HepG2 (cell line): ENCODE measurements around the gene TBC1D22A. TPM values are rescaled to one million over a fixed set of nuclear protein-coding genes. Genes with fewer than 3 reads are reported as not detected.

ENCODE experiments used
- AGO2 ChIP-seq: fragments of 200-400 bp; formaldehyde crosslinking; optimal IDR thresholded peaks from 2 replicates; pipeline ENCODE3; 2017; ENCODE audit warnings: mild to moderate bottlenecking, low read depth, low read length, moderate library complexity
- FOXK2 ChIP-seq: fragments of 450-650 bp; IDR thresholded peaks from 2 replicates; pipeline ENCODE4 v1.6.1; 2016
- HES4 ChIP-seq: sonication (generic); formaldehyde crosslinking; IDR thresholded peaks from 2 replicates; pipeline ENCODE4 v1.9.0; 2021; ENCODE audit warnings: mild to moderate bottlenecking, missing genetic modification reagents, borderline replicate concordance
- HNRNPK ChIP-seq: fragments of 200-400 bp; formaldehyde crosslinking; IDR thresholded peaks from 2 replicates; pipeline ENCODE4 v1.6.1; 2018; ENCODE audit warnings: low read length, low read depth, moderate library complexity, mild to moderate bottlenecking; ENCODE audit not compliant: poor library complexity, severe bottlenecking
- HOXA9 ChIP-seq: sonication (generic); formaldehyde crosslinking; IDR thresholded peaks from 2 replicates; pipeline ENCODE4 v1.8.1; 2022; ENCODE audit warnings: missing genetic modification reagents, mild to moderate bottlenecking, moderate library complexity, borderline replicate concordance
- KLF9 ChIP-seq: IDR thresholded peaks from 2 replicates; pipeline ENCODE4 v1.6.1; 2016; ENCODE audit warnings: low read depth
- MTA3 ChIP-seq: sonication (generic); formaldehyde crosslinking; IDR thresholded peaks from 2 replicates; pipeline ENCODE4 v1.4.0; 2020; ENCODE audit warnings: missing genetic modification reagents
- PHF21A ChIP-seq: sonication (generic); formaldehyde crosslinking; IDR thresholded peaks from 2 replicates; pipeline ENCODE4 v1.5.0; 2020; ENCODE audit warnings: mild to moderate bottlenecking, missing genetic modification reagents
- PHF8 ChIP-seq: sonication (generic); formaldehyde crosslinking; IDR thresholded peaks from 2 replicates; pipeline ENCODE4 v1.5.0; 2020; ENCODE audit warnings: missing genetic modification reagents
- POGZ ChIP-seq: sonication (generic); formaldehyde crosslinking; IDR thresholded peaks from 2 replicates; pipeline ENCODE4 v1.4.0; 2020; ENCODE audit warnings: mild to moderate bottlenecking, missing genetic modification reagents
- RFX1 ChIP-seq: fragments of 450-650 bp; IDR thresholded peaks from 2 replicates; pipeline ENCODE4 v1.6.1; 2017
- SMAD3 ChIP-seq: sonication (generic); formaldehyde crosslinking; IDR thresholded peaks from 2 replicates; pipeline ENCODE4 v1.4.0; 2020; ENCODE audit warnings: missing genetic modification reagents
- SP2 ChIP-seq: sonication (generic); formaldehyde crosslinking; IDR thresholded peaks from 2 replicates; pipeline ENCODE4 v1.5.1; 2020; ENCODE audit warnings: mild to moderate bottlenecking, missing genetic modification reagents
- TAF1 ChIP-seq: sonication (generic); formaldehyde crosslinking; IDR thresholded peaks from 2 replicates; pipeline ENCODE4 v1.4.0; 2020; ENCODE audit warnings: missing genetic modification reagents
- ZFX ChIP-seq: sonication (generic); formaldehyde crosslinking; IDR thresholded peaks from 2 replicates; pipeline ENCODE4 v1.4.0; 2020; ENCODE audit warnings: mild to moderate bottlenecking, low read depth, missing genetic modification reagents, moderate library complexity
- ZNF225 ChIP-seq: sonication (generic); formaldehyde crosslinking; IDR thresholded peaks from 2 replicates; pipeline ENCODE4 v1.4.0; 2020; ENCODE audit warnings: mild to moderate bottlenecking, missing genetic modification reagents
- ZNF501 ChIP-seq: sonication (generic); formaldehyde crosslinking; IDR thresholded peaks from 2 replicates; pipeline ENCODE4 v1.5.1; 2020; ENCODE audit warnings: mild to moderate bottlenecking, moderate library complexity, missing genetic modification reagents
- ZNF572 ChIP-seq: sonication (generic); formaldehyde crosslinking; IDR thresholded peaks from 2 replicates; pipeline ENCODE4 v1.5.1; 2020; ENCODE audit warnings: mild to moderate bottlenecking, missing genetic modification reagents
- ZNF644 ChIP-seq: IDR thresholded peaks from 2 replicates; pipeline ENCODE4 v1.6.1; 2016; ENCODE audit warnings: low read depth
- ZNF749 ChIP-seq: sonication (generic); formaldehyde crosslinking; IDR thresholded peaks from 2 replicates; pipeline ENCODE4 v1.8.0; 2022; ENCODE audit warnings: mild to moderate bottlenecking, missing genetic modification reagents, moderate library complexity, borderline replicate concordance
- ZNF792 ChIP-seq: IDR thresholded peaks from 2 replicates; pipeline ENCODE4 v1.6.1; 2016
- ZNF883 ChIP-seq: sonication (generic); formaldehyde crosslinking; IDR thresholded peaks from 2 replicates; pipeline ENCODE4 v1.5.1; 2020; ENCODE audit warnings: mild to moderate bottlenecking, missing genetic modification reagents; ENCODE audit errors: not compliant biosample characterization
- ZSCAN9 ChIP-seq: IDR thresholded peaks from 2 replicates; pipeline ENCODE4 v1.6.1; 2016; ENCODE audit warnings: borderline replicate concordance
- polyA plus RNA-seq, 8 experiments: library from polyadenylated mRNA; depleted of rRNA in 3 of 8; stranded (reverse) in 7 of 8; unstranded in 1 of 8; fragments of >200 nt; fragmentation: Illumina TruSeq in 4 of 8; extraction: Trizol in 4 of 8; gene quantifications; 2 replicates each; pipeline versions ENCODE4 v1.2.1 to v1.2.3, GENCODE V29; 2011 to 2016; ENCODE audit warnings: low read depth in 4 of 8, missing spikeins in 1 of 8, mixed read lengths in 1 of 8; ENCODE audit not compliant: insufficient read depth in 1 of 8
- total RNA-seq, 5 experiments: library from RNA; depleted of rRNA; stranded (reverse); fragments of >200 nt; fragmentation: Illumina TruSeq; extraction: Trizol; gene quantifications; 2 replicates each; pipeline ENCODE4 v1.2.3, GENCODE V29; 2016; ENCODE audit warnings: low read depth in 1 of 5
- TF ChIP-seq, protein P1 (sequence below): sonication (generic); formaldehyde crosslinking; IDR thresholded peaks from 2 replicates; pipeline ENCODE4 v1.4.0; 2020; ENCODE audit warnings: missing genetic modification reagents
- TF ChIP-seq, protein P2 (sequence below): sonication (generic); formaldehyde crosslinking; IDR thresholded peaks from 2 replicates; pipeline ENCODE4 v1.8.1; 2022; ENCODE audit warnings: mild to moderate bottlenecking, missing genetic modification reagents
- TF ChIP-seq, protein P3 (sequence below): IDR thresholded peaks from 2 replicates; pipeline ENCODE4 v1.6.1; 2016
- TF ChIP-seq, protein P4 (sequence below): IDR thresholded peaks from 2 replicates; pipeline ENCODE4 v1.6.1; 2016; ENCODE audit warnings: missing biosample characterization, missing genetic modification reagents, low read depth
- TF ChIP-seq, protein P5 (sequence below): sonication (generic); formaldehyde crosslinking; IDR thresholded peaks from 2 replicates; pipeline ENCODE4 v1.5.0; 2020; ENCODE audit warnings: missing genetic modification reagents

The TBC1D22A gene
- total and polyA plus RNA-seq, 2 of the 13 experiments (the other 11 are each of a cell fraction or from before 2014, with no cell fraction given): 17.3 to 18.0 TPM

DNA sequence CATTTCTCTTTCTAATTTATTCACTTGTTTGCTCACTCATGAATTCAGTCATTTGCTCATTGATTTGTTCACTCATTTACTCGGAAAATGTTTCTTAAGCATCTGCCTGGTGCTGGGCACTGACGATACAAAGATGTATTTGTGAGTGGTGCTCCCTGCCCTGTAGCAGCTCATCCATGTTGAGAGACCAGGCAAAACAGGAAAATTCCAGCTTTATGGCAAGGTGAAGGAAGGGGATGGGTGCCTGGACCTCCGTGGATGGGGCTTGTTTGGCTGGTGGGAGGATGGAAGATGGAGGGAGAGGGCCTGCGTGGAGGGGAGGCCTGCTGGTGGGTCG is 53.1 kb downstream of the TBC1D22A start (continued):
- TF ChIP-seq, protein P1, sequence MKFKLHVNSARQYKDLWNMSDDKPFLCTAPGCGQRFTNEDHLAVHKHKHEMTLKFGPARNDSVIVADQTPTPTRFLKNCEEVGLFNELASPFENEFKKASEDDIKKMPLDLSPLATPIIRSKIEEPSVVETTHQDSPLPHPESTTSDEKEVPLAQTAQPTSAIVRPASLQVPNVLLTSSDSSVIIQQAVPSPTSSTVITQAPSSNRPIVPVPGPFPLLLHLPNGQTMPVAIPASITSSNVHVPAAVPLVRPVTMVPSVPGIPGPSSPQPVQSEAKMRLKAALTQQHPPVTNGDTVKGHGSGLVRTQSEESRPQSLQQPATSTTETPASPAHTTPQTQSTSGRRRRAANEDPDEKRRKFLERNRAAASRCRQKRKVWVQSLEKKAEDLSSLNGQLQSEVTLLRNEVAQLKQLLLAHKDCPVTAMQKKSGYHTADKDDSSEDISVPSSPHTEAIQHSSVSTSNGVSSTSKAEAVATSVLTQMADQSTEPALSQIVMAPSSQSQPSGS: no peak
- TF ChIP-seq HOXA9 (CRISPR knock-in tag) (no peak), ZNF792 (CRISPR knock-in tag) (no peak), MTA3 (no peak), ZNF572 (CRISPR knock-in tag) (0 out of 2 replicates have a peak, but pooled peaks have one; percentile 52), POGZ (no peak), ZNF225 (no peak), PHF21A (CRISPR knock-in tag) (no peak), SP2 (CRISPR knock-in tag) (0 out of 2 replicates have a peak, but pooled peaks have one; percentile 25), ZNF883 (no peak), ZSCAN9 (no peak), ZNF749 (CRISPR knock-in tag) (no peak), HNRNPK (no peak), RFX1 (no peak), FOXK2 (no peak), ZFX (CRISPR knock-in tag) (0 out of 2 replicates have a peak, but pooled peaks have one; percentile 19), ZNF644 (CRISPR knock-in tag) (no peak), SMAD3 (CRISPR knock-in tag) (no peak), HES4 (CRISPR knock-in tag) (no peak), ZNF501 (0 out of 2 replicates have a peak, but pooled peaks have one; percentile 31), TAF1 (CRISPR knock-in tag) (peak; percentile 39; the same call in 1 of the 2 replicates), PHF8 (CRISPR knock-in tag) (0 out of 2 replicates have a peak, but pooled peaks have one; percentile 10), KLF9 (CRISPR knock-in tag) (no peak), AGO2 (no peak)
- TF ChIP-seq, protein P2, sequence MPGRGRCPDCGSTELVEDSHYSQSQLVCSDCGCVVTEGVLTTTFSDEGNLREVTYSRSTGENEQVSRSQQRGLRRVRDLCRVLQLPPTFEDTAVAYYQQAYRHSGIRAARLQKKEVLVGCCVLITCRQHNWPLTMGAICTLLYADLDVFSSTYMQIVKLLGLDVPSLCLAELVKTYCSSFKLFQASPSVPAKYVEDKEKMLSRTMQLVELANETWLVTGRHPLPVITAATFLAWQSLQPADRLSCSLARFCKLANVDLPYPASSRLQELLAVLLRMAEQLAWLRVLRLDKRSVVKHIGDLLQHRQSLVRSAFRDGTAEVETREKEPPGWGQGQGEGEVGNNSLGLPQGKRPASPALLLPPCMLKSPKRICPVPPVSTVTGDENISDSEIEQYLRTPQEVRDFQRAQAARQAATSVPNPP (CRISPR knock-in tag): no peak
- TF ChIP-seq, protein P3, sequence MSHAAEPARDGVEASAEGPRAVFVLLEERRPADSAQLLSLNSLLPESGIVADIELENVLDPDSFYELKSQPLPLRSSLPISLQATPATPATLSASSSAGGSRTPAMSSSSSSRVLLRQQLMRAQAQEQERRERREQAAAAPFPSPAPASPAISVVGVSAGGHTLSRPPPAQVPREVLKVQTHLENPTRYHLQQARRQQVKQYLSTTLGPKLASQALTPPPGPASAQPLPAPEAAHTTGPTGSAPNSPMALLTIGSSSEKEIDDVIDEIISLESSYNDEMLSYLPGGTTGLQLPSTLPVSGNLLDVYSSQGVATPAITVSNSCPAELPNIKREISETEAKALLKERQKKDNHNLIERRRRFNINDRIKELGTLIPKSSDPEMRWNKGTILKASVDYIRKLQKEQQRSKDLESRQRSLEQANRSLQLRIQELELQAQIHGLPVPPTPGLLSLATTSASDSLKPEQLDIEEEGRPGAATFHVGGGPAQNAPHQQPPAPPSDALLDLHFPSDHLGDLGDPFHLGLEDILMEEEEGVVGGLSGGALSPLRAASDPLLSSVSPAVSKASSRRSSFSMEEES: no peak
- TF ChIP-seq, protein P4, sequence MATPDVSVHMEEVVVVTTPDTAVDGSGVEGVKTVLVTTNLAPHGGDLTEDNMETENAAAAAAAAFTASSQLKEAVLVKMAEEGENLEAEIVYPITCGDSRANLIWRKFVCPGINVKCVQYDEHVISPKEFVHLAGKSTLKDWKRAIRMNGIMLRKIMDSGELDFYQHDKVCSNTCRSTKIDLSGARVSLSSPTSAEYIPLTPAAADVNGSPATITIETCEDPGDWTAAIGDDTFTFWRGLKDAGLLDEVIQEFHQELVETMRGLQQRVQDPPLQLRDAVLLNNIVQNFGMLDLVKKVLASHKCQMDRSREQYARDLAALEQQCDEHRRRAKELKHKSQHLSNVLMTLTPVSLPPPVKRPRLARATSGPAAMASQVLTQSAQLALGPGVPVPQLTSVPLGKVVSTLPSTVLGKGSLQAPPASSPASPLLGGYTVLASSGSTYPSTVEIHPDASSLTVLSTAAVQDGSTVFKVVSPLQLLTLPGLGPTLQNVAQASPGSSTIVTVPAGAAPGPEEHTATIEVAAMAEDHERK (CRISPR knock-in tag): no peak
- TF ChIP-seq, protein P5, sequence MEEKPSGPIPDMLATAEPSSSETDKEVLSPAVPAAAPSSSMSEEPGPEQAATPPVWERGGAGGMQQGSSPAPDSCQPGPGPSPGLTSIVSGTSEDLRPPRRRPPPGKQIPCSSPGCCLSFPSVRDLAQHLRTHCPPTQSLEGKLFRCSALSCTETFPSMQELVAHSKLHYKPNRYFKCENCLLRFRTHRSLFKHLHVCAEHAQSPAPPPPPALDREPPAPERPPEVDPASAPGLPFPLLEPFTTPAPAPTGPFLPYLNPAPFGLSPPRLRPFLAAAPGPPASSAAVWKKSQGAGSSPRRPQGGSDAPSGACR (CRISPR knock-in tag): no peak
